ENCODE data around the gene MS4A5. TPM values are rescaled to one million over a fixed set of nuclear protein-coding genes. Genes with fewer than 3 reads are reported as not detected.

MS4A5 gene
- polyA plus RNA-seq, 3 donors from 2014 or later = not detected

Other genes with a start within 250 kb of the MS4A5 start
- 10 to 100 TPM in 2 of 3 donors, 1 to 10 TPM in 1; 4.6 to 54.4 (median 34.2) TPM for gene MS4A6A, start 246.5 kb upstream of the MS4A5 start, polyA plus RNA-seq
- gene MS4A4E, start 186.4 kb upstream of the MS4A5 start, polyA plus RNA-seq = not detected
- gene MS4A4A, start 148.9 kb upstream of the MS4A5 start, polyA plus RNA-seq = 1 to 10 TPM in 2 of 3 donors, under 1 TPM in 1; 0.15 to 3.5 (median 1.3) TPM
- not detected for gene MS4A6E, start 102.3 kb upstream of the MS4A5 start, polyA plus RNA-seq
- 1 to 10 TPM; 1.0 to 7.1 (median 2.6) TPM for gene MS4A7, start 51.0 kb upstream of the MS4A5 start, polyA plus RNA-seq
- not detected for gene MS4A14, start 33.1 kb upstream of the MS4A5 start, polyA plus RNA-seq
- 1 to 10 TPM; 1.2 to 2.8 (median 2.3) TPM for gene MS4A1, start 26.3 kb downstream of the MS4A5 start, polyA plus RNA-seq
- gene MS4A12, start 63.2 kb downstream of the MS4A5 start, polyA plus RNA-seq = not detected
- not detected for gene MS4A13, start 85.8 kb downstream of the MS4A5 start, polyA plus RNA-seq

Measured in immature natural killer cell (primary cell).